AG04450 (cell line): ENCODE measurements around the gene LAPTM5. TPM values are rescaled to one million over a fixed set of nuclear protein-coding genes. Genes with fewer than 3 reads are reported as not detected.

Experiments
- CTCF ChIA-PET: fragments of 300-600, 350-600 bp; formaldehyde crosslinking; extraction: SDS; loops from one replicate; lab custom pipeline; 2022; ENCODE audit warnings: antibody characterized with exemption, inconsistent platforms; lab: Charles Lee
- POLR2A ChIA-PET: fragments of 350-600 bp; formaldehyde crosslinking; extraction: SDS; loops from one replicate; lab custom pipeline; 2021; ENCODE audit warnings: antibody characterized with exemption, inconsistent platforms; lab: Yijun Ruan, JAX
- DNase-seq: peaks from one replicate; pipeline ENCODE4 v3.0.0-alpha.2; 2011; ENCODE audit warnings: low read depth, low spot score
- H3K27ac ChIP-seq: one replicate; pipeline ENCODE4 v1.5.1; 2012; ENCODE audit warnings: low read depth, low read length, control low read depth
- H3K27me3 ChIP-seq: one replicate; pipeline ENCODE4 v1.6.0; 2012; ENCODE audit warnings: low read length; ENCODE audit not compliant: control insufficient read depth, insufficient read depth
- H3K4me3 ChIP-seq: 2 replicates; pipeline ENCODE4 v1.5.1; 2011; ENCODE audit warnings: mild to moderate bottlenecking, low read depth, low read length, control low read depth
- H3K9me3 ChIP-seq: 2 replicates; pipeline ENCODE4 v1.5.1; 2012; ENCODE audit warnings: low read length; ENCODE audit not compliant: control insufficient read depth, insufficient read depth
- polyA plus RNA-seq: library from polyadenylated mRNA; depleted of rRNA; stranded (reverse); fragments of >200 nt; gene quantifications from 2 replicates; pipeline ENCODE4 v1.2.3, GENCODE V29; 2011
- TF ChIP-seq, protein P1 (sequence below): IDR thresholded peaks from 2 replicates; pipeline ENCODE4 v1.5.1; 2011; ENCODE audit warnings: low read depth, low read length, control low read depth, inconsistent platforms

The LAPTM5 gene
- polyA plus RNA-seq, 1 experiment: 0.53 TPM

DNA sequence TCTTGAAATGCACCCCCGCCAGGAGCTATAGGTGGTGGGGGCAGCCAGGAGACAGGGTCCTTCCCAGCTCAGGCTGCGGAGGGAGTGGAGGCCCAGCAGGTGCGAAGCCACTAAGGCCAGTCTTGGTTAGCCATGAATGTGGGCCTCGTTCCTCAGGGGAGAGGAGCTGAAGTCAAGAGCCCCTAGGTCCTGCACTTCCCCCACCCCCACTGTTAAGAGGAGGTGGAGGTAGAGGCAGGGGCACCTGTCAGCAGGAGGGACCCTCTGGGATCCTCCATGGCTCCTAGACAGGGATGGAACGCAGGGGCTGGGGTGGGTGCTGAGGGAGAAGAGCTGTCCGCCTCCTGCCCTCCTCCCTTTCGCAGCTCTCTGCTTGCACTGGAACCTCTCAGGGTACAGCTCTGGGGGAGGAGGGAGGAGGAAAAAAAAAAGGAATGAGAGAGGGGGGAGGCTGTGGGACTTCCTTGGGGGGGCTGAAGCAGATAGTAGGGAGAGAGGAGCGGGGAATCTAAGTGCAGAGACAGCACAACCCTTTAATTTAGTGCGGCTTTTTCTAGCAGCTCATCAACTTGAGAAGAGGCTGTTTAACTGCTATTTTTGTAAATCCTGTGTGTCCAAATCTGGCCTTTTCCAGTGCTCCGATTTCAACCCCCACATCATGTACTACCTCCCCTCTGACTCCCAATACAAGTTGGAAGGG lies 71.2 kb downstream of the LAPTM5 start:
- Histone ChIP-seq H3K27me3 (peaks cover 58% of the 10 kb centered on the region), H3K27ac (no peak overlapping the region), H3K9me3 (no peaks in the 10 kb centered on the region; the same call in 1 of the 2 replicates), H3K4me3 (no peak overlapping the region)
- TF ChIP-seq, protein P1, sequence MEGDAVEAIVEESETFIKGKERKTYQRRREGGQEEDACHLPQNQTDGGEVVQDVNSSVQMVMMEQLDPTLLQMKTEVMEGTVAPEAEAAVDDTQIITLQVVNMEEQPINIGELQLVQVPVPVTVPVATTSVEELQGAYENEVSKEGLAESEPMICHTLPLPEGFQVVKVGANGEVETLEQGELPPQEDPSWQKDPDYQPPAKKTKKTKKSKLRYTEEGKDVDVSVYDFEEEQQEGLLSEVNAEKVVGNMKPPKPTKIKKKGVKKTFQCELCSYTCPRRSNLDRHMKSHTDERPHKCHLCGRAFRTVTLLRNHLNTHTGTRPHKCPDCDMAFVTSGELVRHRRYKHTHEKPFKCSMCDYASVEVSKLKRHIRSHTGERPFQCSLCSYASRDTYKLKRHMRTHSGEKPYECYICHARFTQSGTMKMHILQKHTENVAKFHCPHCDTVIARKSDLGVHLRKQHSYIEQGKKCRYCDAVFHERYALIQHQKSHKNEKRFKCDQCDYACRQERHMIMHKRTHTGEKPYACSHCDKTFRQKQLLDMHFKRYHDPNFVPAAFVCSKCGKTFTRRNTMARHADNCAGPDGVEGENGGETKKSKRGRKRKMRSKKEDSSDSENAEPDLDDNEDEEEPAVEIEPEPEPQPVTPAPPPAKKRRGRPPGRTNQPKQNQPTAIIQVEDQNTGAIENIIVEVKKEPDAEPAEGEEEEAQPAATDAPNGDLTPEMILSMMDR: no peak
- DNase-seq: no peak
- CTCF ChIA-PET: interaction anchor here (0.6 to 1.2 kb wide), 2 partner anchors 10 to 604 kb away, joined by 3 read pairs; no protein-coding TSS in a partner anchor
- POLR2A ChIA-PET: no interaction called here

DNA sequence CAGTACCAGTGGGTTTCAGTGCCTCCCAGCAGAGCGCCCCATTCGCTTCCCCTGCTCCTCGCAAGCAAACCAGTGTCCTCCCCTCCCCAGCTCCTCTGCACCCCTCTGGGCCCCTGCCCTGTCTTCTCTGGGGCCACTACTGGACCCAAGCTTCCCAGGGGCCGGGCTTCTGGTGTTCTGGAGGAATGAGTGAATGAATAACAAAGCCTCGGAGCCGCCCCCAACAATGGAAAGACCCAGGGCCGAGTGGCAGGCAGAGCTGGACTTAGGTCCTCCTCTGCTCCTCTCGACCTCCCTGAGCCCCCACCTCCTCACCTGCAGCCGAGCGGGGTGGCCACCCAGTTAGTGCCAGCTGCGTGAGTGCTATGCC lies 71.8 kb downstream of the LAPTM5 start:
- ChIA-PET CTCF (interaction anchor here (0.6 to 1.2 kb wide), 3 partner anchors 9 to 603 kb away, joined by 3 read pairs; no protein-coding TSS in a partner anchor), POLR2A (no interaction called here)
- DNase-seq: no peak
- TF ChIP-seq, protein P1: no peak
- Histone ChIP-seq H3K9me3 (no peaks in the 10 kb centered on the region; the same call in 1 of the 2 replicates), H3K4me3 (no peak overlapping the region), H3K27ac (no peak overlapping the region), H3K27me3 (peaks cover 57% of the 10 kb centered on the region)

GRCh38 chr1:30684881-30685795 lies 72.4 kb downstream of the LAPTM5 start:
- Histone ChIP-seq H3K4me3 (no peak overlapping the region), H3K27ac (no peak overlapping the region), H3K27me3 (peaks cover 54% of the 10 kb centered on the region), H3K9me3 (peaks cover 5% of the 10 kb centered on the region; the same call in 1 of the 2 replicates)
- ChIA-PET CTCF (interaction anchor here (1.1 to 1.2 kb wide), 2 partner anchors 9 to 22 kb away, joined by 3 read pairs; no protein-coding TSS in a partner anchor), POLR2A (no interaction called here)
- DNase-seq: no peak
- TF ChIP-seq, protein P1: no peak

DNA sequence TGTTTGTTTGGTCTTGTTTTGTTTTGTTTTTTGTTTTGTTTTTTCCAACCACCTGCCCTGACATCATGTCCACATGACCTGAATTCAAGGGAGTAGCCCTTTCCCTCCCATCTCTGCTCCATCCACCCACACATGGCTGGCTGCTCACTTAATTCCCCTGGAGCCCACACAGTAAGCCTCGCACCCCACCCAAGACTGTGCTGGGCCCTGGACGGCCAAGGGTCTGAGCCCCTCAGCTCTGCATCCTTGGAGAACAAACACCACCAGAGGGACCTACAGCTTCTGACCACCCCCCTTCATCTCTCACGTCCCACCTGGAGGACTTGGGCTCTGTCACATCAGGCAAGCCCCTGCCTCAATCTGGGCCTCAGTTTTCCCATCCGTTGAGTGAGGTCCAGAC lies 73.3 kb downstream of the LAPTM5 start:
- DNase-seq: no peak
- POLR2A ChIA-PET: no interaction called here
- Histone ChIP-seq H3K4me3 (no peak overlapping the region), H3K27ac (no peak overlapping the region), H3K27me3 (peaks cover 52% of the 10 kb centered on the region), H3K9me3 (peaks cover 13% of the 10 kb centered on the region)
- CTCF ChIA-PET: no interaction called here
- TF ChIP-seq, protein P1: no peak
